Measurements from ENCODE around the gene RGMB.
A peak's percentile ranks its signal among the peaks of the same experiment; 100 is the strongest.

RGMB gene

DNA sequence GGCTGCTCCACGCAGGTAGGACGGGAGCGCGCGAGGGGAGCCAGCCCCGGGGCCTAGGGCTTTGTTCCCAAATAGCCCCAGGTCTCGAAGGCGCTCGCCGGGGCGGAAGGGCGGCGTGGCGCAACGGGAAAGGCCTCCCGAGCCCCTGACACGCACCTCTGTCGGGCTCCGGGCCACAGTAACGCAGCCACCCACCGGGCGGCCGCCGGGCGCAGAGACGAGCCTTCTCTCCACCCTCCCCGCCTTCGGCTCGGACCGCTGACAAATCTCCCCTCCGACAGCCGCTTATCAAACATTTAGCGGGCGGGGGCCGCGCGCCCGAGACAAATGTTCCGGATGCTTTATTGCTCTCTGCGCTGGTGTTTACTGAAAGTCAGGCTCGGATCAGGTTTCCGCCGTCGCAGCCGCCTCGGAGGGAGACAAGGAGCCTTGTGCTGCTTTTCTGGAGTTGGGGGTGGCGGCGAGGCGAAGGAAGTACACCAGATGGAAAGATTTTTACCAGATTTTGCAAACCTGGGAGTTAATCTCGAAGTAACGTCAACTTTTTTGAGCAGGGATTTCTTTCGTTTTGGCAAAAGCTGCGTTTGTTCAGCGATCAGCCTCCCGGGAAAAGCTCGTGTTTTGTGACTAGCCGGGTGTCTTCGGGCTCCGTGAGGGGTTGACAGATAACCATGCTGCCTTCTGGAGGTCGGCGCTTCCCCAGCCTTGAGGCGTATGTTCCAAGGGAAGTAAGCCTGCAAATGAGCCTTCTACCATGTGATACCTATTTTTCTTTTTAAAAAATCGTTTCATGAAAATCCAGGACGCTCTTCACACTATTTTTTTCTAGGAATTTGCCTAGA lies 950 bp downstream of the RGMB start:
- Histone ChIP-seq H3K9ac (ENCODE audit: low read length in 2 of 2) (peak overlapping the region; percentile 76 to 79), H3K4me1 (ENCODE audit: control insufficient read depth, insufficient read depth, low read length) (peaks cover 8% of the 10 kb centered on the region), H3K27me3 (ENCODE audit: control insufficient read depth in 1 of 2, insufficient read depth in 2 of 2, low read length in 2 of 2) (no peaks in the 10 kb centered on the region)

DNA sequence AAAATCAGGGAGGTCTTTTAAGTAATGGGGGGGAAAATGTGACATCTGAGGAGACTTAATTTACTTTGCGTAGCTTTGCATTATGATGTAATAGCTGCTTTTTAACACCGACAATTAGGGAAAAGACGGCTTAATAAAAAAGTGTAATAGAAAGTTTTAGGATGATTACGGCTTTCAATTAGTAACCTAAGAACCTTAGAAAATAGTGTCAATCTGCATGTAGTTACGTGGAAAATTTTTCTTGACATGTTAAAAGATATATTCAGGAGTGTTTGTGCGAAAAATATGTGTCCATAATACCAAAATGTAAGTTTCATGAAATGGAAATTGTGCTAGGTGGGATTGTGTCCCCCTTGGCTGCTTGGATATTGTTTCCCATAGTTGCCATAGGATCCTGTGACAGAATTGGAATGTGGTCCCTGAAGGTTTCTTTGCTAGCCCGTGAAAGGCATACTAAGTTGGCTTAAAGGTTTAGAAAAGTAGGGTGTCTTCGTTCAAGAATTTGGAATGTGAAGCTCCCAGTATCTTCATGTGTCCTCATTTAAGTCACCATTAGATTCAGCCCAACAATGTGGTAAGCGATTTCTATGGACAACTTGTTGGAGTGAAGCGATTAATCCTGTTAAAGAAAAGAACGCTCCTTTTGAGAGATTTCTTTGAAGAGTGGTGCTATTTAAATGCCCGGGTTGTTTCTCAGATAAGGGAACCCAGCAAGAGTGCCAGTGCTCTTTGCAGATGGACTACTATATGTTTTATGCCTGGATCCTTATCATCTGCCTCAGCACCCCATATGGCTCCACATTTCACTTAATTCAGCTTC lies 2.0 kb downstream of the RGMB start:
- Histone ChIP-seq H3K4me1 (ENCODE audit: control insufficient read depth, insufficient read depth, low read length) (peaks cover 16% of the 10 kb centered on the region), H3K27ac (ENCODE audit: low read length) (peak overlapping the region; percentile 77), H3K9ac (ENCODE audit: low read length in 2 of 2) (peak overlapping the region; percentile 37 to 76), H3K4me3 (ENCODE audit: low read length in 2 of 2) (peak overlapping the region; percentile 86 to 98), H3K9me3 (ENCODE audit: control insufficient read depth in 2 of 2, low read length in 2 of 2) (no peaks in the 10 kb centered on the region), H3K36me3 (ENCODE audit: control insufficient read depth in 2 of 2, insufficient read depth in 2 of 2, low read length in 2 of 2) (peaks cover 6 to 7% of the 10 kb centered on the region in 2 donors), H3K27me3 (ENCODE audit: control insufficient read depth in 1 of 2, insufficient read depth in 2 of 2, low read length in 2 of 2) (no peaks in the 10 kb centered on the region)

More for the DNA sequence above, 950 bp downstream of the RGMB start:
- H3K9me3 ChIP-seq (ENCODE audit: control insufficient read depth in 2 of 2, low read length in 2 of 2), result no peaks in the 10 kb centered on the region
- peaks cover 0 to under 1% of the 10 kb centered on the region in 2 donors for H3K36me3 ChIP-seq (ENCODE audit: control insufficient read depth in 2 of 2, insufficient read depth in 2 of 2, low read length in 2 of 2)
- peak overlapping the region; percentile 86 to 98 for H3K4me3 ChIP-seq (ENCODE audit: low read length in 2 of 2)
- H3K27ac ChIP-seq (ENCODE audit: low read length), result peak overlapping the region; percentile 77

DNA sequence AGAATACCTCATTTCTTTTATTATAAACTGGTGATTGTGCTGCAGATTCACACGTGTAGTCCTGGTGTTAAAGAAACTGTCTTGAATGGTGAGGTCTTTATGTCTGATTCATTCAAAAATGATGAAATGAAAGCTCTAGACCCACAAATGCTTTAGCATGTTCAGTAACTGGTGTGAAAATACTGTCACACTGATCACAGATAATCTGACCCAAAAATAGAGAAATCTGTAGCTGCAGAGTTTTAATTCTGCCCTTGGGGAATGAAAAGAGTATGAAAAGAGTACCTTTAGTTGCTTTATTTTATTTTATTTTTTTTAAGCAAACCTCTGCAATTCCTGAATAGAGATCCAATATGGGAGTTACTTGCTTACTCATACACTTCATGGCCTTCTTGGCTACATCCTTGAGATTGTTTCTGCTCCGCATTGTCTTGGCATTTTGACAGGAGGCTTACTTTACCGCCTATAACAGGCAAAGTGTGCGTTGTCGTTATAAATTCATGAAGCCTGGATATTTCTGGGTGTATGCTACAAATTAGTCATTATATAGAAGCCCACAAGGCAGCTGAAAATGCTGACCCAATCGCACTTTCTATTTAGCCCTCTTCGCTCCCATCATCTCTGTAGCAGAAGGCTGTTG lies 2.7 kb downstream of the RGMB start:
- H3K27me3 ChIP-seq (ENCODE audit: control insufficient read depth in 1 of 2, insufficient read depth in 2 of 2, low read length in 2 of 2), result no peaks in the 10 kb centered on the region
- peak overlapping the region; percentile 37 to 76 for H3K9ac ChIP-seq (ENCODE audit: low read length in 2 of 2)
- H3K36me3 ChIP-seq (ENCODE audit: control insufficient read depth in 2 of 2, insufficient read depth in 2 of 2, low read length in 2 of 2), result peaks cover 6 to 11% of the 10 kb centered on the region in 2 donors
- no peaks in the 10 kb centered on the region for H3K9me3 ChIP-seq (ENCODE audit: control insufficient read depth in 2 of 2, low read length in 2 of 2)
- H3K27ac ChIP-seq (ENCODE audit: low read length), result peak overlapping the region; percentile 77
- H3K4me1 ChIP-seq (ENCODE audit: control insufficient read depth, insufficient read depth, low read length), result peaks cover 23% of the 10 kb centered on the region
- H3K4me3 ChIP-seq (ENCODE audit: low read length in 2 of 2), result peak overlapping the region; percentile 86 to 98

DNA sequence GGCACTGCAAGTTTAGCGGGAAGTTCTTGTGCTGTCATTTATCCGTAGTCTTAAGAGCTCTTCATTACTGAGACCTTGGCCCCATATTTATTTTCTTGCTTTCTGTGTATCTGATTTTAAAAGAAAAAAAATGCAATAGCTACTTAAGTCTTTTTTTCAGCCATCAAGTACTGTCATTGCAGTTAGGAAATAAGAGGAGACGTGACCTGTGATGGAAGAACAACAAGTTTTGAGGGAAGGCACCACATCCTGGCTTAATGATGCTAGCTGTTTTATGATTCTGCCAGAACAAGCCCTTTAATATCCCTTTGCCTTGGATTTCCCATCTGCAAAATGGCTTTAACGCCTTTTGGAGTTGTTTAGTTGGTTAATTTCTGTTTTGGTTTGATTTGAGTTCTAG lies 3.8 kb downstream of the RGMB start:
- H3K36me3 ChIP-seq (ENCODE audit: control insufficient read depth in 2 of 2, insufficient read depth in 2 of 2, low read length in 2 of 2), result peaks cover 8 to 11% of the 10 kb centered on the region in 2 donors
- peak overlapping the region in 1 of 2 donors; percentile 36 for H3K9ac ChIP-seq (ENCODE audit: low read length in 2 of 2)
- peaks cover 22% of the 10 kb centered on the region for H3K4me1 ChIP-seq (ENCODE audit: control insufficient read depth, insufficient read depth, low read length)
- H3K27ac ChIP-seq (ENCODE audit: low read length), result no peak overlapping the region
- H3K27me3 ChIP-seq (ENCODE audit: control insufficient read depth in 1 of 2, insufficient read depth in 2 of 2, low read length in 2 of 2), result no peaks in the 10 kb centered on the region
- no peaks in the 10 kb centered on the region for H3K9me3 ChIP-seq (ENCODE audit: control insufficient read depth in 2 of 2, low read length in 2 of 2)
- H3K4me3 ChIP-seq (ENCODE audit: low read length in 2 of 2), result peak overlapping the region; percentile 59 to 86

DNA sequence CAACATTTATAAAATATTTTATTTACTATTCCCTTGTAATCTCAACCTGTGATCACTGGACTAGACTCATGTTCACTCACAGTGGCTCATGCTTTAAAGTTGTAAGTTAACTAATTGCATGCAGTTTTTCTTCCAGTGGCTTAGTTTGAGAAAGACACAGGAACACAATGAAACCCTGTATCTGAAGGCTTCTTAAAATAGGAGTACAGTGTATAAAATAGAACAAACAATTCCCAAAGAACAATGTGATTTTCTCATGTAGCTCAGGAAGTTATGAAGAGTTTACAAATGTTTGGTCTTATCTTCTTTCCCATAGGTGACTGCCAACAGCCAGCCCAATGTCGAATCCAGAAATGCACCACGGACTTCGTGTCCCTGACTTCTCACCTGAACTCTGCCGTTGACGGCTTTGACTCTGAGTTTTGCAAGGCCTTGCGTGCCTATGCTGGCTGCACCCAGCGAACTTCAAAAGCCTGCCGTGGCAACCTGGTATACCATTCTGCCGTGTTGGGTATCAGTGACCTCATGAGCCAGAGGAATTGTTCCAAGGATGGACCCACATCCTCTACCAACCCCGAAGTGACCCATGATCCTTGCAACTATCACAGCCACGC lies 5.9 kb downstream of the RGMB start:
- Histone ChIP-seq H3K9ac (ENCODE audit: low read length in 2 of 2) (peak overlapping the region in 1 of 2 donors; percentile 30), H3K9me3 (ENCODE audit: control insufficient read depth in 2 of 2, low read length in 2 of 2) (no peaks in the 10 kb centered on the region), H3K27me3 (ENCODE audit: control insufficient read depth in 1 of 2, insufficient read depth in 2 of 2, low read length in 2 of 2) (no peaks in the 10 kb centered on the region), H3K27ac (ENCODE audit: low read length) (peak overlapping the region; percentile 19), H3K4me3 (ENCODE audit: low read length in 2 of 2) (peak overlapping the region; percentile 57 to 62), H3K36me3 (ENCODE audit: control insufficient read depth in 2 of 2, insufficient read depth in 2 of 2, low read length in 2 of 2) (peaks cover 11 to 21% of the 10 kb centered on the region in 2 donors), H3K4me1 (ENCODE audit: control insufficient read depth, insufficient read depth, low read length) (peaks cover 25% of the 10 kb centered on the region)

DNA sequence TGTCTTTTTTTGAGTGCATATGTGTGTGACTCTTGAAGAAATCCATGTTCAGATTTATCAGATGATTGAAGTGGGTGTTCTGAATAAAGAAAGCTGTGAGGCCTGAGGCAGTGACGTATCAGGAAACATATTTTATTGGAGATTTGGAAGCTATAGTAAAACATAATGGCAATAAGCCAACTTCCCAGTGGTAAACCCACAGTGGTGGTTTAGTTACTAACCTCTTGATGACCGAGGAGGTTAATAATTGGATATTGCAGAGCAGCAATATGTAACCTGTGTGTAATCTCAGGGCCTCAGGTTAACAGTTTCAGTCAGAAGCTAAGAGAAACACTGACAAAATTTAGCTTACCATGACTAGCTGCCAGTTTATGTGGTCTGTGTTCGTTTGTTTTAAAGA lies 6.9 kb downstream of the RGMB start:
- peaks cover 11 to 21% of the 10 kb centered on the region in 2 donors for H3K36me3 ChIP-seq (ENCODE audit: control insufficient read depth in 2 of 2, insufficient read depth in 2 of 2, low read length in 2 of 2)
- peaks cover 29% of the 10 kb centered on the region for H3K4me1 ChIP-seq (ENCODE audit: control insufficient read depth, insufficient read depth, low read length)
- no peaks in the 10 kb centered on the region for H3K27me3 ChIP-seq (ENCODE audit: control insufficient read depth in 1 of 2, insufficient read depth in 2 of 2, low read length in 2 of 2)
- H3K9me3 ChIP-seq (ENCODE audit: control insufficient read depth in 2 of 2, low read length in 2 of 2), result no peaks in the 10 kb centered on the region
- peak overlapping the region; percentile 2 to 7 for H3K9ac ChIP-seq (ENCODE audit: low read length in 2 of 2)
- no peak overlapping the region for H3K27ac ChIP-seq (ENCODE audit: low read length)
- peak overlapping the region; percentile 45 to 62 for H3K4me3 ChIP-seq (ENCODE audit: low read length in 2 of 2)

DNA sequence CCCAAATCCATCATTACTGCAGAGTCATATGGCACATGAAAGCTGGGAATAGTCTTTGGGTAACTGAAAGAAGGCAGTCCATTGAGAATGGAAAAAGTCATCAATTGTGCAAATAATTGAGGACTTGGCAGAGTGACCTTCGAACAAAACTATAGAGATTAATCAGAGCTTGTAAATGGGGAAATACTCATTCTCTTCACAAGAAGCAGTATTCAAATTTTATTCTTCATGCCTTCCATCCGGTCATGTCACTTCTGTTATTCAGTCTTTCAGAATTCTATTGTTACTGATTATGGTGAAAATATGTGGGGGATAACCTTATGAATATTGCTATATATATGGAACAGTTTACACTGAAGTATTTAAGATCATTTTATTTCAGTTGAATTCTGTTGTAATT lies 8.1 kb downstream of the RGMB start:
- H3K9me3 ChIP-seq (ENCODE audit: control insufficient read depth in 2 of 2, low read length in 2 of 2), result no peaks in the 10 kb centered on the region
- H3K27me3 ChIP-seq (ENCODE audit: control insufficient read depth in 1 of 2, insufficient read depth in 2 of 2, low read length in 2 of 2), result no peaks in the 10 kb centered on the region
- no peak overlapping the region for H3K9ac ChIP-seq (ENCODE audit: low read length in 2 of 2)
- peaks cover 11 to 21% of the 10 kb centered on the region in 2 donors for H3K36me3 ChIP-seq (ENCODE audit: control insufficient read depth in 2 of 2, insufficient read depth in 2 of 2, low read length in 2 of 2)
- no peak overlapping the region for H3K4me3 ChIP-seq (ENCODE audit: low read length in 2 of 2)
- H3K27ac ChIP-seq (ENCODE audit: low read length), result no peak overlapping the region
- peaks cover 30% of the 10 kb centered on the region for H3K4me1 ChIP-seq (ENCODE audit: control insufficient read depth, insufficient read depth, low read length)

DNA sequence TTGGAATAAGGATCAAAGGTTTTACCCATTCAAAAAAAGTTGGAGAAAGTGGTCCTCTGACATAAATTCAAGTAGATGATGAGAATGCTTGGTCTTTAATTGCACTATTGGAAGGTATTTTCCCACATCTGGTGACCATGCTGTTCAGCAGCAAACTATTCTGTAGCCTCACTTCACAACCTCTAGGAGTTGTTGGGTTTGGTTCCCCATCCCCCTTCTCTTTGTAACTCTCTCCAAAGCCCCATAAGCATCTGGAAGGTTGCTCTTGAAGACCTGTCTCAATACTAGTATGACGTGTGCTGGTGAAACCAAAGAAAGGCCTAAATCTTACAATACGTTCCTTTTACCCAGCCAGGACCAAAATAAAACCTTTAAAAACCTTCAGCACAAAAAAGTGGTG lies 8.5 kb downstream of the RGMB start:
- Histone ChIP-seq H3K4me3 (ENCODE audit: low read length in 2 of 2) (peak overlapping the region in 1 of 2 donors; percentile 11), H3K27me3 (ENCODE audit: control insufficient read depth in 1 of 2, insufficient read depth in 2 of 2, low read length in 2 of 2) (no peaks in the 10 kb centered on the region), H3K36me3 (ENCODE audit: control insufficient read depth in 2 of 2, insufficient read depth in 2 of 2, low read length in 2 of 2) (peaks cover 11 to 21% of the 10 kb centered on the region in 2 donors), H3K9ac (ENCODE audit: low read length in 2 of 2) (no peak overlapping the region), H3K4me1 (ENCODE audit: control insufficient read depth, insufficient read depth, low read length) (peaks cover 35% of the 10 kb centered on the region), H3K27ac (ENCODE audit: low read length) (no peak overlapping the region), H3K9me3 (ENCODE audit: control insufficient read depth in 2 of 2, low read length in 2 of 2) (no peaks in the 10 kb centered on the region)

DNA sequence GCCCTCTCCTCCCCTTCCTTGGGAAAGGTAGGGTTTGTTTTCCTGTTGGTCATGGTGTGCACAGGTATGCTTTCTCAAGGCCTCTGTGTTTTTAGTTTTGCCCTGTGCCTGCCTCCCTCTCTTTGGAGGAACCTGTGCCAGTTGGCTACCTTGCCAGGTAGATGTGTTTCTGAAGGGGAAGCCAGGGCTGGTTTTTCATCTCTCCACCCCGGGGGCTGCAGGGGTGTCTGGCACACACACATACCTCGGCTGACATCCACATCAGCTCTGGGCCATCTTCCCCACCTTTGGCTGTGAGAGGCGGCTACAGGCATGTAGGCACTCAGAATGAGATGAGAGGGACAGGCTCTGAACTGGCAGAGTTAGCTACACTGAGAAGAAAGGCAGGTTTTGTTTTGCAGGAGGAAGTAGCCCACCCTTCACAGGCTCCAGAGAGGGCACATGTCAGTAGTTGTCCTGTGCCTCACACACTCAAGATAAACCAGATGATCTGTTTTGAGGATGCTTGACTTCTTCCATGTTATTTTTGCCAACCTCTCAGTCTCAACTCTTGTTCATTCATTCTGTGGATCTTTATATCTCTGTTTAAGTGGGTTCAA lies 9.7 kb downstream of the RGMB start:
- Histone ChIP-seq H3K27me3 (ENCODE audit: control insufficient read depth in 1 of 2, insufficient read depth in 2 of 2, low read length in 2 of 2) (no peaks in the 10 kb centered on the region), H3K4me3 (ENCODE audit: low read length in 2 of 2) (peak overlapping the region in 1 of 2 donors; percentile 15), H3K36me3 (ENCODE audit: control insufficient read depth in 2 of 2, insufficient read depth in 2 of 2, low read length in 2 of 2) (peaks cover 17 to 21% of the 10 kb centered on the region in 2 donors), H3K4me1 (ENCODE audit: control insufficient read depth, insufficient read depth, low read length) (peaks cover 45% of the 10 kb centered on the region), H3K9me3 (ENCODE audit: control insufficient read depth in 2 of 2, low read length in 2 of 2) (no peaks in the 10 kb centered on the region), H3K27ac (ENCODE audit: low read length) (no peak overlapping the region), H3K9ac (ENCODE audit: low read length in 2 of 2) (no peak overlapping the region)

GRCh38 chr5:98784411-98784810 lies 10.9 kb downstream of the RGMB start:
- Histone ChIP-seq H3K4me3 (ENCODE audit: low read length in 2 of 2) (peak overlapping the region; percentile 16 to 38), H3K27ac (ENCODE audit: low read length) (no peak overlapping the region), H3K4me1 (ENCODE audit: control insufficient read depth, insufficient read depth, low read length) (peaks cover 53% of the 10 kb centered on the region), H3K36me3 (ENCODE audit: control insufficient read depth in 2 of 2, insufficient read depth in 2 of 2, low read length in 2 of 2) (peaks cover 17 to 21% of the 10 kb centered on the region in 2 donors), H3K27me3 (ENCODE audit: control insufficient read depth in 1 of 2, insufficient read depth in 2 of 2, low read length in 2 of 2) (no peaks in the 10 kb centered on the region), H3K9me3 (ENCODE audit: control insufficient read depth in 2 of 2, low read length in 2 of 2) (no peaks in the 10 kb centered on the region), H3K9ac (ENCODE audit: low read length in 2 of 2) (no peak overlapping the region)
